Umbilical cord (tissue), 2 donors: ENCODE results near the gene SDK1. TPM values are rescaled to one million over a fixed set of nuclear protein-coding genes. Genes with fewer than 3 reads are reported as not detected.
A peak's percentile ranks its signal among the peaks of the same experiment; 100 is the strongest.

Experiments
- DNase-seq: peaks from one replicate; pipeline ENCODE4 v3.0.0-alpha.2; 2015; ENCODE audit warnings: low spot score
- total RNA-seq: library from RNA; depleted of rRNA; stranded (reverse); fragments of >200 nt; gene quantifications from one replicate; pipeline ENCODE4 v1.2.3, GENCODE V29; 2014; ENCODE audit warnings: low replicate concordance; ENCODE audit not compliant: insufficient read depth

SDK1 gene
- total RNA-seq, 1 donor from 2014 or later = 7.9 TPM

GRCh38 chr7:4097001-4097609 is 796.1 kb downstream of the SDK1 start:
- no peak for DNase-seq

DNA sequence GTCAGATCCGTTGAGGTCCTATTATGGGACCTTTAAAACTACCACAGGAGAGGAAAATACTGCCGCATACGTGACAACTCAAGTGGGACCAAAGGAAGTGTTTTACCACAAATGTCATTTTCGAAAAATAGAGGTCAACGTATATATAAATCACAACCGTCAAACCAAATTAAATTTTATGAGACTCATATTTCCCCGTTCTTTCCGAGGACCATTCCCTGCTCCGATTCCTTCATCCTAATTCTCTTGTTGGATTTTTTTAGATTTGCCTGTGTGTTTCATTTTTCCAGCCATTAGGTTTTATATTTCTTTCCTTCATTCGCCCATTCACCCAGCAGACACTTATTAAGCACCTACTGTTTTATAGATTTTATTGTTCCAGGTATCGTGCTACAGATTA is 797.1 kb downstream of the SDK1 start:
- DNase-seq = no peak

DNA sequence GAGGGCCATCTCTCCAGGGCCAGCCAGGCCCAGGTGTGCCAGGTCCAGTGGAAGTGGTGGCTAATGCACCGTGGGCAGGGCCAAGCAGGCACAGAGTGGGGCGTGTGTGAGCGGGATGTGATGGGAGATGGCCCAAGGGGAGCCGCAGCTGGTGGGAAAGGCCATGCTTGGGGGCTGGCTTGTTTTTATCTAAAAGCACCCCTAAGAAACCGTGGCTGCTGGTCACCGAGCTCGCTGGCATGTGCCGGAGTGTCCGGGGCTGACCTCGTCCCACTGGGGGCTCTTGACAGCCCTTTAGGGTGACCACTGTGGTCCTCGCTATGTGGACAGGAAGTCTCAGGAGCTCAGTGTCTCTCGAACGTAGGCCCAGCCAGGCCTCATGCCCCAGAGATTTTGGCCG is 798.6 kb downstream of the SDK1 start:
- DNase-seq = no peak

DNA sequence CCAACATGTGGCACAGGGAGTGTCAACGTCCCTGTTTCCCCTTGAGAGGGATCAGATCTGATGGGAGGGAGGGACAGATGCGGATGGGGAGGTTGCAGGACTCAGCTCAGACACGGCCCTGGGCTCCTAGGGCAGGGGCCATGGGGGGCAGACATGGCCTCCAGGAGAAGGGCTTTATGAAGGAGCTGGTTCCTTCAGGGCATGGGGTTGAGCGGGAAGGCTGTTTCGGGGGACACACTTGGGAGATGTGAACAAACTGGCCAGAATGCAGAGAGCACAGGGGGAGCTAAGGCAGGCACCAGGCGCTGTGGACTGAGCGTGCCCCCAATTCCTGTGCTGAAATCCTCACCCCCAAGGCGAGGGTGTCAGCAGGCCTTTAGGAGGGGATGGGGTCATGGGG is 799.1 kb downstream of the SDK1 start:
- no peak for DNase-seq

DNA sequence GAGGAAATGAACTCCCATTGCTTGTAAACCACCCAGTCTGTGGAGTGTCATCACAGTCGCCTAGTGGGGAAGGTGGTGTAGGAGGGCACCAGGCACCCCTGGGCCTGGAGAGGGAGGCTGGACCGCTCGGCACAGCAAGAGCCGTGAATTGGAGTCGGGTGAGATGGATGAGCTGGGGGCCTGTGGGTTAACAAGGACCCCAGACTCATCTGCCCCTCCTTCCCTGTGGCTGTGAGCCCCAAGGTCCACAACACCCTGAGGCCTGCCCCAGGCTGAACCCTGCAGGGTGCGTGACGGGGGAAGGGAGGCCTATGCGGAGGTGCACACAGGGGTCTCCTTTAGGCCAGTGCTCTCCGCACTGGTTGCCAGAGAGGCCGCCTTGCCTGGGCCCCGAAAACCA is 799.6 kb downstream of the SDK1 start:
- DNase-seq = no peak

- DNase-seq = peak; percentile 26
These were observed 801.3 kb downstream of the SDK1 start for GRCh38 chr7:4102231-4102841.

GRCh38 chr7:4103352-4104091 is 802.5 kb downstream of the SDK1 start:
- DNase-seq = no peak

DNA sequence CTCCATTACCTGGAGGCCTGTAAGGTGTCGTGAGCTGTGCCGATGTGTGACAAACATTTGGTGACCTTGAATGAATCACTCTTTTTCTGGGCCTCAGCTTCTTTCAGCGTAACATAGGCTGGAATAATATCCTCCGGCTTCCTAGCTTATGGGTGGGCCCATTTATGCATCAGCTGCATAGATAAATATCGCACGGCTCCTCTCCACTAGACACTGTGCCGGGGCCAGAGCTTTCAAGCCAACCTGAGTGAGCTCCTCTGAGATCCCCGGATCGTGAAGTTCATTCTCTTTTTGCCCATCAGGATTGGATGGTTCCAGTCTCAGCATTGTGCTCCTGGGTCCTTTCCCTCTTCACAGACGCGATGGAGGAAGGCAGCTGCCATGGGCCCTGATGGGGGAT is 806.8 kb downstream of the SDK1 start:
- no peak for DNase-seq

GRCh38 chr7:4108951-4109350 is 807.9 kb downstream of the SDK1 start:
- DNase-seq = no peak

GRCh38 chr7:4109481-4110110 is 808.5 kb downstream of the SDK1 start:
- no peak for DNase-seq

DNA sequence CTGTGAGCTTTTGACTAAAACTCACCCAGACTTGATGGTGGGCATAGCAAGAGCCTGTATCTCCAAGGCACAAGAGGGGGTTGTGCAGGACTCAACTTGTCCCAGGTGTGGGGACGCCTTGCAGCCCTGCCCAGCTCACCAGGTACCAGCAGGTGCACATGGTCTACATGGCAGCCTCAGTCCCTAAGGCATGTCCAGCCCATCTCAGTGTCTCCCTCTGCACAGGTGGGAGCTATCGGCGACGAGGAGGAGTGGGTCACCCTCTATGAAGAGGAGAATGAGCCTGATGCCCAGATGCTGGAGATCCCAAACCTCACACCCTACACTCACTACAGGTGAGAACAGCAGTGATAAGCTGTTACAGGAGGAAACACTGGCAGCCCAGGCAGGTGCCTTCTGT is 809.4 kb downstream of the SDK1 start:
- no peak for DNase-seq

DNA sequence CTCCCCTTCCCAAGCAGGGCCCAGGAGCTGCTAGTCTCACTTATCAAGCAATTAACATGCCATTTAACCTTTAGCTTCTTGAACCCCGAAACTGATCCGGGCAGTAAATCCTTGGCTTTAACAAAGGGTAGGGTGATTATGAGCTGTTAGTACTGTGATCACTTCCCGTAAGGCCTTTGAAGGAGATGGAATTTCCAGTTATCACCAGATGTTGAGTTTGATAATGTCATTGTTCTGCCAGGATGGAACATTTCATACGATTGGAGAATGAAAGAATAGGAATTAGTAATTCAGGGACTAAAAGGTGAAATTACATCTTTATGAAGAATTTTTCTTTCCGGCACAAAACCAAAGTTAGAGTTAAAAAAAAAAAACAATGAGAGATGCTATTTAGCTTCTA is 810.1 kb downstream of the SDK1 start:
- no peak for DNase-seq

- no peak for DNase-seq
These were observed 812.2 kb downstream of the SDK1 start for GRCh38 chr7:4113271-4113670.

- DNase-seq = no peak
These were observed 812.9 kb downstream of the SDK1 start for GRCh38 chr7:4113976-4114375.

- no peak for DNase-seq
These were observed 814.4 kb downstream of the SDK1 start for GRCh38 chr7:4115442-4115841.

GRCh38 chr7:4115941-4116610 is 815.0 kb downstream of the SDK1 start:
- no peak for DNase-seq

DNA sequence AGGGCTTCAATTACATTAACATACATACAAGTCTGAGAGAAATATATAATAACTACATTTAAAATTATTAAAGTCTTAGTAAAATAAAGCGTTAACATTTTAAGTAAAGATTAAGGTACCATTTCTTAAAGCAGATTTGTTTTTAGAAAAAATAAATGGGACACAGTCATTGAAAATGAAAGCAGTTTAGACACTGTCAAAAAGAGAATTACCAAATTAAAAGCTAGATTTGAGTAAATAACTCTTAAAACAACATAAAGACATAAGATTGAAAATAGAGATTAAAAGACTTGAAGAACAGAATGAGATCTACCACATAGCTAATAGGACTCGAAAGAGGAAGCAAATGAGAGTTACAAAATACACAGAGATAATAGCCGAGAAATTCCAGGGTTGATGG is 818.8 kb downstream of the SDK1 start:
- DNase-seq = no peak

DNA sequence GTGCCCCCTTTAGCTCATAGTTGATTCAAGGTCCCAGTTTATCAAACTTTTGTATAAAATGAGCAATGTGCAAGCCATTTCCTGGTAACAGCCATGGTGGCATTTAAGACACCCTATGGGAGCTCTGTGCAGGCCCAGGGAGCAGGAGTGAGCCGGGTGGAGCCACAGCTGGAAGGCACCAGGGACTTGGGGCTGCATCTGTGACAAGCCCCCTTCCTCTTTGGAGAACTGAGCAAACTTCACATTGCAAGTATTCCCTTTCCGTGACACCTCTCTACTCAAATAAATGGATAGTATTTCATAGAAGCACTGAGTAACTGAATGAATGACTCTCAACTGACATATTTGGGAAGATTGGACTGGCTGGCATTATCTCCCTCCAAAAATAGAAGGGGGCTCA is 822.3 kb downstream of the SDK1 start:
- no peak for DNase-seq

GRCh38 chr7:4123823-4124222 is 822.8 kb downstream of the SDK1 start:
- no peak for DNase-seq

GRCh38 chr7:4124556-4125477 is 823.8 kb downstream of the SDK1 start:
- no peak for DNase-seq
